ENCODE data around the gene AKT3. TPM values are rescaled to one million over a fixed set of nuclear protein-coding genes. Genes with fewer than 3 reads are reported as not detected.

AKT3 gene
- polyA plus RNA-seq, 1 donor (not counting 4 experiments of a cell fraction or from before 2014, with no cell fraction given), result 2.9 TPM

- Histone ChIP-seq H4K20me1 (ENCODE audit: control insufficient read depth, extremely low read depth, insufficient read depth, low read length) (no peaks in the 10 kb centered on the region), H2AFZ (ENCODE audit: control insufficient read depth, low read length) (no peak overlapping the region), H3K27ac (ENCODE audit: control insufficient read depth, insufficient read depth, low read length) (no peak overlapping the region), H3K4me3 (ENCODE audit: control insufficient read depth in 2 of 3, extremely low read depth in 1 of 3, insufficient read depth in 2 of 3, low read depth in 1 of 3, low read length in 3 of 3) (no peak overlapping the region), H3K4me1 (ENCODE audit: control insufficient read depth, extremely low read depth, insufficient read depth, low read length) (no peaks in the 10 kb centered on the region), H3K36me3 (ENCODE audit: control insufficient read depth in 2 of 2, extremely low read depth in 1 of 2, insufficient read depth in 2 of 2, low read length in 2 of 2) (no peaks in the 10 kb centered on the region), H3K9ac (ENCODE audit: control insufficient read depth, extremely low read depth, insufficient read depth, low read length) (no peak overlapping the region), H3K27me3 (ENCODE audit: control insufficient read depth, extremely low read depth, insufficient read depth, low read length) (no peaks in the 10 kb centered on the region), H3K4me2 (ENCODE audit: control insufficient read depth, extremely low read depth, insufficient read depth, low read depth, low read length) (no peak overlapping the region), H3K9me3 (ENCODE audit: control insufficient read depth, low read depth, low read length) (peaks cover 1% of the 10 kb centered on the region), H3K79me2 (ENCODE audit: control insufficient read depth, insufficient read depth, low read length) (no peaks in the 10 kb centered on the region), H3K9me1 (ENCODE audit: control insufficient read depth, extremely low read depth, insufficient read depth, low read length) (no peaks in the 10 kb centered on the region)
- FAIRE-seq (no peak), DNase-seq (ENCODE audit: low read depth, low spot score) (no peak)
- dilution Hi-C loops (cut with MboI; ENCODE audit: extremely low pct_ligation_motif_present, low sequenced_read_pairs), result no loop called here
- TF ChIP-seq, protein P1, sequence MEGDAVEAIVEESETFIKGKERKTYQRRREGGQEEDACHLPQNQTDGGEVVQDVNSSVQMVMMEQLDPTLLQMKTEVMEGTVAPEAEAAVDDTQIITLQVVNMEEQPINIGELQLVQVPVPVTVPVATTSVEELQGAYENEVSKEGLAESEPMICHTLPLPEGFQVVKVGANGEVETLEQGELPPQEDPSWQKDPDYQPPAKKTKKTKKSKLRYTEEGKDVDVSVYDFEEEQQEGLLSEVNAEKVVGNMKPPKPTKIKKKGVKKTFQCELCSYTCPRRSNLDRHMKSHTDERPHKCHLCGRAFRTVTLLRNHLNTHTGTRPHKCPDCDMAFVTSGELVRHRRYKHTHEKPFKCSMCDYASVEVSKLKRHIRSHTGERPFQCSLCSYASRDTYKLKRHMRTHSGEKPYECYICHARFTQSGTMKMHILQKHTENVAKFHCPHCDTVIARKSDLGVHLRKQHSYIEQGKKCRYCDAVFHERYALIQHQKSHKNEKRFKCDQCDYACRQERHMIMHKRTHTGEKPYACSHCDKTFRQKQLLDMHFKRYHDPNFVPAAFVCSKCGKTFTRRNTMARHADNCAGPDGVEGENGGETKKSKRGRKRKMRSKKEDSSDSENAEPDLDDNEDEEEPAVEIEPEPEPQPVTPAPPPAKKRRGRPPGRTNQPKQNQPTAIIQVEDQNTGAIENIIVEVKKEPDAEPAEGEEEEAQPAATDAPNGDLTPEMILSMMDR (optimal IDR thresholded peaks at IDR 0.05 in 1 of 3, IDR thresholded peaks at IDR 0.05 in 1 of 3, conservative IDR thresholded peaks at IDR 0.05 in 1 of 3; ENCODE audit: extremely low read depth in 1 of 3, insufficient read depth in 2 of 3, low read length in 3 of 3), result no peak
- no peak for TF ChIP-seq EZH2 (IDR thresholded peaks at IDR 0.05; ENCODE audit: low read length)
Observed at GRCh38 chr1:243731301-243731891, 118.6 kb downstream of the AKT3 start.

- peaks cover 1% of the 10 kb centered on the region for H3K9me3 ChIP-seq (ENCODE audit: control insufficient read depth, low read depth, low read length)
- no peaks in the 10 kb centered on the region for H3K79me2 ChIP-seq (ENCODE audit: control insufficient read depth, insufficient read depth, low read length)
- H2AFZ ChIP-seq (ENCODE audit: control insufficient read depth, low read length), result no peak overlapping the region
- no peak overlapping the region for H3K4me3 ChIP-seq (ENCODE audit: control insufficient read depth in 2 of 3, extremely low read depth in 1 of 3, insufficient read depth in 2 of 3, low read depth in 1 of 3, low read length in 3 of 3)
- no peaks in the 10 kb centered on the region for H3K9me1 ChIP-seq (ENCODE audit: control insufficient read depth, extremely low read depth, insufficient read depth, low read length)
- H3K4me1 ChIP-seq (ENCODE audit: control insufficient read depth, extremely low read depth, insufficient read depth, low read length), result no peaks in the 10 kb centered on the region
- H3K36me3 ChIP-seq (ENCODE audit: control insufficient read depth in 2 of 2, extremely low read depth in 1 of 2, insufficient read depth in 2 of 2, low read length in 2 of 2), result no peaks in the 10 kb centered on the region
- TF ChIP-seq, protein P1 (optimal IDR thresholded peaks at IDR 0.05 in 1 of 3, IDR thresholded peaks at IDR 0.05 in 1 of 3, conservative IDR thresholded peaks at IDR 0.05 in 1 of 3; ENCODE audit: extremely low read depth in 1 of 3, insufficient read depth in 2 of 3, low read length in 3 of 3), result no peak
- TF ChIP-seq EZH2 (IDR thresholded peaks at IDR 0.05; ENCODE audit: low read length), result no peak
- no peaks in the 10 kb centered on the region for H3K27me3 ChIP-seq (ENCODE audit: control insufficient read depth, extremely low read depth, insufficient read depth, low read length)
- H3K27ac ChIP-seq (ENCODE audit: control insufficient read depth, insufficient read depth, low read length), result no peak overlapping the region
- no peak overlapping the region for H3K9ac ChIP-seq (ENCODE audit: control insufficient read depth, extremely low read depth, insufficient read depth, low read length)
- FAIRE-seq (no peak), DNase-seq (ENCODE audit: low read depth, low spot score) (no peak)
- dilution Hi-C loops (cut with MboI; ENCODE audit: extremely low pct_ligation_motif_present, low sequenced_read_pairs), result no loop called here
- no peak overlapping the region for H3K4me2 ChIP-seq (ENCODE audit: control insufficient read depth, extremely low read depth, insufficient read depth, low read depth, low read length)
- no peaks in the 10 kb centered on the region for H4K20me1 ChIP-seq (ENCODE audit: control insufficient read depth, extremely low read depth, insufficient read depth, low read length)
Observed at GRCh38 chr1:243730487-243731150, 119.4 kb downstream of the AKT3 start.
